Fibroblast of skin of back (primary cell): Measurements from ENCODE around the gene FOXO4.

Experiments
- DNase-seq: peaks from one replicate; pipeline ENCODE4 v3.0.0-alpha.2; 2013

FOXO4 gene

DNA sequence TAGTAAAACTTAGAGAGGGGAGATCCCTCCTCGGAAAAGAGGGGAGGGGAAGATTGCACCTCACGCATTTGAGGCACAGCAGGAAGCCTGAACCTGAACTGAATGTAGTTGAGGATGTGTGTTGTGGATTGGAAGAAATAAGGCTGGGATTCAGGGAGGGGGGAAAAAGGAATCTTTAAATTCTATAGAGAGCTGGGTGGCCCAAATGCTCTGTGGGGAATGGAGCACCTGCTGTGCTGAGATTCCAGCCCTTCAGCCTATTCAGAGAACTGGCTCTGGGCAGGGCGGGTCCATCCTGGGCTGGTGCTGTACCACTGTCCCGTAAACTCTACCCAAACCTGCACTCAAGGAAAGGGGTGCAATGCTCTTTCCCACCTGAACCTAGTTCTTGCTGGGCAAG, 4.1 kb downstream of the FOXO4 start:
- DNase-seq: no peak

DNA sequence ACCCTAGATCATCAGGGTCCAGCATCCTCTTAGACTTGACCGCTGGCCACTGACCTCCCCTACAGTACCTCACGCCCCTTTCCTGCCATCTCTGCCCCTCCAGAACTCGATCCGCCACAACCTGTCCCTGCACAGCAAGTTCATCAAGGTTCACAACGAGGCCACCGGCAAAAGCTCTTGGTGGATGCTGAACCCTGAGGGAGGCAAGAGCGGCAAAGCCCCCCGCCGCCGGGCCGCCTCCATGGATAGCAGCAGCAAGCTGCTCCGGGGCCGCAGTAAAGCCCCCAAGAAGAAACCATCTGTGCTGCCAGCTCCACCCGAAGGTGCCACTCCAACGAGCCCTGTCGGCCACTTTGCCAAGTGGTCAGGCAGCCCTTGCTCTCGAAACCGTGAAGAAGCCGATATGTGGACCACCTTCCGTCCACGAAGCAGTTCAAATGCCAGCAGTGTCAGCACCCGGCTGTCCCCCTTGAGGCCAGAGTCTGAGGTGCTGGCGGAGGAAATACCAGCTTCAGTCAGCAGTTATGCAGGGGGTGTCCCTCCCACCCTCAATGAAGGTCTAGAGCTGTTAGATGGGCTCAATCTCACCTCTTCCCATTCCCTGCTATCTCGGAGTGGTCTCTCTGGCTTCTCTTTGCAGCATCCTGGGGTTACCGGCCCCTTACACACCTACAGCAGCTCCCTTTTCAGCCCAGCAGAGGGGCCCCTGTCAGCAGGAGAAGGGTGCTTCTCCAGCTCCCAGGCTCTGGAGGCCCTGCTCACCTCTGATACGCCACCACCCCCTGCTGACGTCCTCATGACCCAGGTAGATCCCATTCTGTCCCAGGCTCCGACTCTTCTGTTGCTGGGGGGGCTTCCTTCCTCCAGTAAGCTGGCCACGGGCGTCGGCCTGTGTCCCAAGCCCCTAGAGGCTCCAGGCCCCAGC, 5.2 kb downstream of the FOXO4 start:
- no peak for DNase-seq

DNA sequence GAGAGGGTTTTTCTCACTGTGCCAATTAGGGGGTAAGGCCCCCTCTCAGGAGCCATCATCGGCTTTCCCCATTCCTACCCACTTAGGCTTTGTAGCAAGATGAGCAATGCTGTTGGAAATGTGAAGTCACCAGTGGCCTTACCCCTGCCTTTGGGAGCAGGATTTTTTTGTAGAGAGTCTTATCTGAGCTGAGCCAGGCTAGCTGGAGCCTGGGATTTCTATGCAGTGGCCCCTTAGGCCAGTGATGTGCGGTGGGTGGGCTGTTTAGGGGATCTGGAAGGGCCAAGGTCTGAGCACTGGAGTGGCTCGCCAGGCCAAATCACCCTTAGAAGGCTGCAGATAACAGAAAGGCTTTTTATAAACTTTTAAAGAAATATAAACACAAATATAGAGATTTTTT, 6.6 kb downstream of the FOXO4 start:
- DNase-seq: no peak

DNA sequence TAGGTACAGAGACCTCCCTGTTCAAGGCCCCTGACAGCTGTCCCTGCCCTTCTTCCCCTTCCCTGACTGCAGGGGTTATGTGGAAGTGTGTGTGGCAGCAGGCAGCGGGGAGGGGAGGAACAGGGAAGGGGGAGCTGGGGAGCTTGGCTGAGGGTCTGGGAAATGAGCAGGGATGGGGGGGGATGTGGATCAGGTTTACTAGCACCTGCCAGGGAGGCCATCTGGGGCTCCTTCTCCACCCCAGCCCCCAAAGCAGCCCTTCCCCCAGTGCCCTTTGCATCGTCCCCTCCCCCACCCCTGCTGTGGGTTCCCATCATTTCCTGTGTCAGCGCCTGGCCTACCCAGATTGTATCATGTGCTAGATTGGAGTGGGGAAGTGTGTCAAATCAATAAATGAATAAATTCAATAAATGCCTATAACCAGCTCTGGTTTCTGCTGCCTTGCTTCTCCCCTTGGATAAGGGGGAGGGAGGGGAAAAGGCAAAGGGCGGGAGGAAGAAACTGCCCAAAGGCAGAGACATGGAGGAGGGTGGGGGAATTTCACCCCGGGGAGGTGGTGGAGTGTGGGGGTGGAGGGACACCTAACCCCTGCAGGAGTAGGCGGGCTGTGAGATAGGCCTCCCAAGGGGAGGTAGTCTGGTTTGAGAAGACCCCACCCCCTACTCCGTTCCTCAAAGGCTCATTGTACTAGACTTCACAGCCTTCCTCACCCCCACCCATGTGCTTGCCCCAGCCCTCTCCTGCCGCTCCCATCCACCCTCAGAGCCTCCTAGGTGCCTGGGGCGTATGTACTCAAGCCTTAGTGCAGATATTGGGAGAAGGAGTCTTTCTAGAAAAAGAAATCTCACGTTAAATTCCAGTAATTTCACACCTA, 7.7 kb downstream of the FOXO4 start:
- no peak for DNase-seq

DNA sequence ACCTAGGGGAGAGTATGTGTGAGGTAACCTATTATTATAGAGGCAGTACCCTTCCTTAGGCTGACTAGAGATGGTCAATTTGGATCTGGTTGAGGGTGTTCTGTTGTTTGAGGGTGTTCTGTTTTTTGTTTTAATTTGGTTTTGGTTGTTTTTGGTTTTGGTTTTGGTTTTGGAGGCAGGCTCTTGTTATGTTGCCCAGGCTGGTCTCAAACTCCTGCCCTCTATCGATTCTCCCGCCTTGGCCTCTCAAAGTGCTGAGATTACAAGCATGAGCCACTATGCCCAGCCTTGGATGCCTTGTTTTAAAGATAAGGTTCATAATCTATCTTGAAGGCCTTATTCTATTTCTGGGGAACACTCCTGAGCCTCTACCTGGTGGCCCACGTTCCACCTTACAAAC, 10.0 kb downstream of the FOXO4 start:
- no peak for DNase-seq

DNA sequence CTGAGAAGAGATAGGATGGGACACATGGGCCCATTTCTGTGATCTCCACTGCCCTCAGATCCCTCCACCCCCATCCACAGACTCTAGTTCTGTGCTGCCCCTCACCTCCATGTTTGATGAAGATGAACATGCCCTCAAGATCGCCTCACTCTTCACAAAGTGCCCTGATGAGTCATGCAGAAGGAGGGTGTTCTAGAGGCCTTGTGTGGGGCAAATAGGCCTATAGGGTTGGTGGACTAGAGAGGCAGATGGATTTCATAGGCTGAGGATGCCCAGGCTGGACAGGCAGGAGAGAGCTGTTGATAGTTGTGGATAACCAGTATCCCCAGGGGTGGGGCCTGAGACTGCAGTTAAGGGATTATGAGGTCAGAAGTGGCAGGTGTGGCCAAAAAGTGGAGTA, 10.8 kb downstream of the FOXO4 start, which contains the start of gene CXorf65:
Gene CXorf65 (minus strand): TSS at position 314 of the 400 bp plus-strand sequence. CDS start 184 bp downstream, at position 130.
- no peak for DNase-seq

DNA sequence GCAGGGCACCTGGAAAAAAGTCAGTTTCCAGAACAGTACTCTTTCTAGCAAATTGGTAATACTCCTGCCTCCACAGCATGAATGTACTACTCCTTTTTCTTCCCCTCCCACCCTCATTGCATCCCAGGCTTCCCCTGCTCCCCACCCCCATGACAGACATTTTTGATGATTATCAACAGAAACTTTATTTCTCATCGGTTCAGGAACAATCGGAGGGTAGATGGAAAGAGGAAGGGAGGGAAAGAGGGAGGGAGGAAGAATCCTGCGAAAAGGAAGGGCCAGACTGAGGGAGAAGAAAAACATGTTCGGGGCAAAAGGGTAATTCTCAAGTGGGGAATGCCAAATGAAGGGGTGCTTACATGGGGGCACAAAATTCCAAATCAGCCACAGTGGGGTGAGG, 11.6 kb downstream of the FOXO4 start:
- no peak for DNase-seq

DNA sequence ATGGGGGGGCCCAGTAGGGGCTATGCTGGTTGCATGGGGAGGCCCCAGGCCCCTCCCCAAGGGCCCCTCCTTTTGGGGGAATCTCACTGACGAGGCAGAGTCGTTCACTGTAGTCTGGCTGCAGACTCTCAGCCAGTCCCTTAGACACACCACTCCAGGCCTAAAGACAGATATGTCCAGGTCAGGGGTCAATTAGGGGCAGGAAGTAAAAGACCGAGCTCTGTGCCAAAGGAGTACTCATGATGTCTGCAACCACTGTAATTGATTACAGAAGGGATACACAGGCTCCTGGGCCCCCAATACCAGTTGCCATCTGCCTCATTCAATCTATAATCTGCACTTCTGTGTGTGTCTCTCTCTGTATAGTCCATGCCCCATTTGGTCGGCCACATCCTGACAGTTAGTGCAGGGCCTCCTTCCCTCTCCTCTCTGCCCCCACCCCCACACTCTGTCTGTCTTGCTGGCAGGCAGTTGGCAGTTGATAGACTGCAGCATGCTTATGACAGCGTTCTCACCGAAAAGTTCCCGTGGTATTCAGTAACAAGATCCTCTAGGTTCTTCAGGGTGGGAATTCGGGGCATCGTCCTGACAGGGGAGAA, 12.2 kb downstream of the FOXO4 start:
- DNase-seq: no peak

DNA sequence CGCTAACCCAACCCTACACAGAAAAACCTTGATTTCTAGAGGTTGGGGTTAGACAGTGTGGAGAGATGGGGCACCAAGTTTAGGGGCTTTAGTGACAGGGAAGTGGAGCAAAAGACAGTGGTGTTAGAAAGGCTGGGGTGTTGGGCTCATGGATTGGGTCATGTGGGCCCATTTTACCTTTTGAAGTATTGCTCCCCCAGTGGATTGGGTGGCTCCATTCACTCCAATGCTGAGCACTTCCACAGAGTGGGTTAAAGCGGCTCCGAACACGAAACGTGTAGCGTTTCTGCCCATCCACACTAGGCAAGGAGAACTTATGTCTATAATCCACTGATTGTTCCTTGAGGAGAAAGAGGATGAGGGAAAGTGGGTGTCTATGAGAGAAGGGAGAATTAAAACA, 13.4 kb downstream of the FOXO4 start:
- DNase-seq: no peak

DNA sequence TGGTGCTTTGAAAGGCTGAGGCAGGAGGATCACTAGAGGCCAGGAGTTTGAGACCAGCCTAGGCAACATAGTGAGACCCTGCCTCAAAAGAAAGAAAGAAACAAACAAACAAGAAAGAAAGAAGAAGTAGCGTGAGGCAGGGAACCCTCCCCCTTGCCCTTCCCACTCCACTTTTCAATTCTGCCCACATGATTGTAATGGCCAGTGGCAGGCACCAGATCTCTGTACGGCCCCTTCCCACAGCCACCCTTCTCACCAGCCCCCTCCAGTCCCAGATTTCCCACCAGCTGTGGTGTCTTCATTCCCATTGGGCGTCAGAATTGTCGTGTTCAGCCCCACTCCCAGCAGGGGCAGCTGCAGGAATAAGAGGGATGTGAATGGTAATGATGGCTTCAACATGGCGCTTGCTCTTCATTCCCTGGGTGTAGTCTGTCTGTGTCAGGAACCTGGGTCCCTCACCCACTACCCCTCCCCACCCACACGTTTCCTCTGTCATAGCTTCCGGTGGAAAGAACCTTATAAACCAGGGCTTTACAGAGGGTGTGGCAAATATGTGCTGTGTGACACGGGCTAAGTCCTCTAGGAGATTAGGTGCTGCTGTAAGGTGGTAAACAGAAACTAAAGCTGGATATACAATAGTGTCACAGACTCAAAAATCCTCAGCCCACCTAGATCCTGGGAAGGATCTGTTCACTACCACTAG, 15.6 kb downstream of the FOXO4 start, which contains the start of gene IL2RG:
Gene IL2RG (minus strand): TSS at position 437 of the 703 bp plus-strand sequence. CDS start 38 bp downstream, at position 399.
- DNase-seq: no peak

DNA sequence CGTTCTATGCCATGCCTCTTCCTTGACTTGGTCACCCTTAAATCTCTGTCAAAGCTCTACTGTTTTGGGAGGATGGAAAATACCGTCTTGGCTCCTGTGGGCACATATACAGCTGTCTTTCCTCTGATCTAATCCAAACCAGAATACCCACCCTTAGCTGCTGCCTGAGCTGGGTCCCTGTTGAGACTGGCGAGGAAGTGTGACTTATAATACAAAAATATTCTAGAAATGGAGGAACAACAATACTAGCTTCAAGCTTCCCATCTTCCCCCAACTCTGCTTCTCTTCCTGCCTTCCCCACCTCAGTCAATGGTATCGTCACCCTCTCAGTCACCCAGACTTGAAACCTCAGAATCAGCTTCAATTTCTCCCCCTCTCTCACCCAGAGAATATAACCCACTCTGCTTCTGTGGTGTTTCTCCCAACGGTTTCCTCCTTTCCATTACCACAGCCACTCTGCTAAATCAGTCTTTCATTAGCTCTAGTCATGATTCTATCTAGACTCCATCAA, 16.3 kb downstream of the FOXO4 start:
- no peak for DNase-seq

DNA sequence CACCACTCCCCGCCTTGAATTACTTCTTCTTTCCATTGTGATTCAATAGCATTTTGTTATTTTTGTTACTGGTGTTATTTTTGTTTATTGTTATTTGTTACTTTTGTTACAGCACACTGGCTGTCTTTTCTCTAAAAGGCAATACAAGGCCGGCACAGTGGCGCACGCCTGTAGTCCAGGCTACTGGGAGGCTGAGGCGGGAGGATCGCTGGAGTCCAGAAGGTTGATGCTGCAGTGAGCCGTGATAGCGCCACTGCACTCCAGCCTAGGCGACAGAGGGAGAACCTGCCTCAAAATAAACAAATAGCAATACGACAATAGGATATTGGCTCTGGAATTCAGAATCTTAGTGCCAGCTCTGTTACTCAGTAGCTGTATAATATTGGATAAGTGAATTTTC, 21.7 kb downstream of the FOXO4 start:
- DNase-seq: no peak

DNA sequence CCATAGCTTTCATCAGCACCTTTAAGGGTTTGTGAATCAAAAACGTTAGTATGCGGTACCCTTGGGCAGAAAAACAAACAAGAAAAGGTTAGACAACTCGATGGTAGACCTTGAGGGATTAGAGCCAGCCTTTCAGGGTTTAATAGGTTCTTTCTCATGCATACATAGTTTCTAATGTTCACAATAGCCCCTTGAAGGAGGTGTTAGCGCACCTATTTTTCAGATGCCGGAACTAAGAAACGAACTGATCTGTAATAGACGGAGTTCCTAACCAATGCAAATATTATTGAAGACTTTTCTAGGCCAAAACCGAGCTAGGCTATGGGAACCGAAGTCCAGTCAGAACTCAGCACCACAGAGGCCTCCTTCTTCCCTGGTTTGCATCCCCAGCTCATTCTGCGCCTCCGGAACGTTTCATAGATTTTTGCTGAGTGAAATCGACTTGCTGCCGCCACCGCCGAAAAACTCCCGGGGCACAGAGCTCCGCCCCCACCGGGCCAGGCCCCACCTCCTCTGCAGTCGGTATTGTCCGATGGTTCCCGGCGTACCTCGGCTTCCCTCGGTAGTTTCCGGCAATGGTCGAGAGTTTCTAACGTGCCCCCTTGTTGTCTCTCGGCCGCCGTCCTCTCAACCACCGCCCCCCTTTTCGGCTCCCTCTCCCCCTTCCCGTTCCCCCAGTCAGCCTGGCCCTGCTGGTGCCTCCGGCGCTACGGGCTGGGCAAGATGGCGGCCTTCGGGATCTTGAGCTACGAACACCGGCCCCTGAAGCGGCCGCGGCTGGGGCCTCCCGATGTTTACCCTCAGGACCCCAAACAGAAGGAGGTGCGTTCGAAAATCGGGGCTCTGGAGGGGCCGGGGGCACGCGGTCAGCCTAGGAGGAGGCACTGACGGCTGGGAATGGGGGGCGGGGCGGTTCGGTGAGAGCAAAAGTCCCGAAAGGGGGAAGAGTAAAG, 22.7 kb downstream of the FOXO4 start, which contains the start of gene MED12:
Gene MED12 (plus strand): TSS at position 565 of the 953 bp plus-strand sequence. CDS start 159 bp downstream, at position 724.
- DNase-seq: peak; percentile 80

DNA sequence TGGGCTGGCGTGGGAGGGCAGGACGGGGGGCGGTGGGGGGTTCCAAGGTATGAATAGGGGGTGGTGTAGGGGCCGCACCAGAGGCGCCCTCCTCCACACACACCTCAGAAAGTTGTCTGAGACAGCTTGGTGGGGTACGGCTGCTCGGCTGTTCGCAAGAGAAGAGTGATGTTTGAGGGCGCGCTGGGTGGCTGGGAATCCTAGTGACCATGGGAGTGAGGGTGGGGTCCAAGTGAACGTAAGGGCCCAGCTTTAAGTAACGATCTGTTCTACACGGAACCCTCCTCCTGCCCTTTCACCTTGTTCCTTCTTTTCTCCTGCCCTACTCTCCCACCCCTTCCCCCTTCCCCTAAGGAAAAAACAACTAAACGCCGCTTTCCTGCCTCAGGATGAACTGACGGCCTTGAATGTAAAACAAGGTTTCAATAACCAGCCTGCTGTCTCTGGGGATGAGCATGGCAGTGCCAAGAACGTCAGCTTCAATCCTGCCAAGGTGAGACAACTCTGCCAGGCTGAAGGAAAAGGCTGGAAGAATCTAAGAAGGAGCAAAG, 23.4 kb downstream of the FOXO4 start:
- DNase-seq: no peak

DNA sequence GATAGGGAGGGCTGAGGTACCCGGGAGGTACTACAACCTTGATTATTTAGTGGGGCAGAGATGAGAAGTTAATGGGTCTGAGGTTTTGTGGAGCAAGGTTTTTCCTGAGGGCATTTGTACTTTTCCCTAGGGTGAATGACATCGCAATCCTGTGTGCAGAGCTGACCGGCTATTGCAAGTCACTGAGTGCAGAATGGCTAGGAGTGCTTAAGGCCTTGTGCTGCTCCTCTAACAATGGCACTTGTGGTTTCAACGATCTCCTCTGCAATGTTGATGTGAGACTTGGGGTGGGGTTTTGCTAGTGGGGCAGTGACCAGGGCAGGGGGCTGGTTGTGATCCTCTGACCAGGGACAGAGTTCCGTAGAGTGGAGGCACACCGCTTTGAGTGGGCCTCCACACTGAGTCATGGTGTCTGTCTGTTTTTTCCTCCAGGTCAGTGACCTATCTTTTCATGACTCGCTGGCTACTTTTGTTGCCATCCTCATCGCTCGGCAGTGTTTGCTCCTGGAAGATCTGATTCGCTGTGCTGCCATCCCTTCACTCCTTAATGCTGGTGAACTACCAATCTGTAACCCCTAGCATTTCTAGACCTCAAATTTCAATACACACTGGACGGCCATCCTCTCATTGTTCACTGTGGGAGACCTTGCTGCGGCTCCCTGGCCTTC, 32.6 kb downstream of the FOXO4 start:
- no peak for DNase-seq

DNA sequence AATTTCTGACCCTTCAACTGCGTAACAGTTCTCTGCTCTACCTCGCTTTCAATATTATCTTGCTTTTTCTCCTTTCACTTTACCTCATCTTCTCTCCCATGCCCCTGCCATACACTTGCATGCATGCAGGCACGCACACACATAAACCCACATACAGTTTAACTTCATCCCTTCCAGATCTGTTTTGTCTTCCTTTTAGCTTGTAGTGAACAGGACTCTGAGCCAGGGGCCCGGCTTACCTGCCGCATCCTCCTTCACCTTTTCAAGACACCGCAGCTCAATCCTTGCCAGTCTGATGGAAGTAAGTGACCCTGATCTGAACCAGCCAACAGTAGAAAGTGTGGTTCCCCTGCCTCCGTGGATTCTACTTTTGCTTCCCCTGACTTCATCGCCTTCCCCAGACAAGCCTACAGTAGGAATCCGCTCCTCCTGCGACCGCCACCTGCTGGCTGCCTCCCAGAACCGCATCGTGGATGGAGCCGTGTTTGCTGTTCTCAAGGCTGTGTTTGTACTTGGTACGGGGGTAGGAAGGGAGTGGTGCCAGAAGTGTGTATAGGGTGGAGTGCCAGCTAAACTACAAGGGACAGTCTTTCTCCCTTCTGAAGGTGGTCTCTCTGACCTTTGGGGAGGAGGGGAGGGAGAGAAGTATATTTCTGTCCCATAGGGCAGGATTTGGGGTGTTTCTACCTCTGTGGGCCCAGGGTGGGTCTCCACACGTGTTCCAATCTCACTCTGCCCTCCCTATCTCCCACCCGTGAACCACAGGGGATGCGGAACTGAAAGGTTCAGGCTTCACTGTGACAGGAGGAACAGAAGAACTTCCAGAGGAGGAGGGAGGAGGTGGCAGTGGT, 33.5 kb downstream of the FOXO4 start:
- peak; percentile 46 for DNase-seq

DNA sequence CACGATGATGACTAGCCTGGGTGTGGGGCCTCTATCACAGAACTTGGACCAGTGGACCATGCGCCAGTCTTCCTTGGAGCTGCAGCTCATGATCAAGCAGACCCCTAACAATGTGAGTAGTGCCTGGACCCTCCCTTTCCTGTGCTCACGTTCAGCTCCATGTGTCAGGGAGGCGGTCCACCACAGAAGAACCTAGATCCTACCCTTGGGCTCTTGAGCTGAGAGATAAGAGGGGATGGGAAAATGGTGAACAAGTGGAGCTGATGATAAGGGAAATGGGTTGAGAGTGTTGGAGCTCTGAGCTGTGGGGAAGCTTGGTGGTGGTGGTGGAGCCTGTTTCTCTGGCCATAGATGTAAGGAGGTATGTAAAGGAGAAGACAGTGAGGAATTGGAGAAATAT, 35.9 kb downstream of the FOXO4 start:
- DNase-seq: no peak

DNA sequence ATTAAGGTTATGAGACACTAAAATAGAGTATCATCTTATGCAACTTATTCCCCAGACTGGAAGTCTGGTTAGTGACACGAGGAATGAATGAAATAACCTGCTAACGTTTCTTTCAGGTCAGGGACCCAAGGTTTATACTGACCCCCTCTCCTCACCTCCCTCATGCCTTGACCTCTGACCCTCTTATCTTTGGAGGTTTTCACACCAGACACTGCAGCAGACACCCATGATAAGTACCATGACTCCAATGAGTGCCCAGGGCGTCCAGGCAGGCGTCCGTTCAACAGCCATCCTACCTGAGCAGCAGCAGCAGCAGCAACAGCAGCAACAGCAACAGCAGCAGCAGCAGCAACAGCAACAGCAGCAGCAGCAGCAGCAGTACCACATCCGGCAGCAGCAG, 44.8 kb downstream of the FOXO4 start:
- DNase-seq: no peak

DNA sequence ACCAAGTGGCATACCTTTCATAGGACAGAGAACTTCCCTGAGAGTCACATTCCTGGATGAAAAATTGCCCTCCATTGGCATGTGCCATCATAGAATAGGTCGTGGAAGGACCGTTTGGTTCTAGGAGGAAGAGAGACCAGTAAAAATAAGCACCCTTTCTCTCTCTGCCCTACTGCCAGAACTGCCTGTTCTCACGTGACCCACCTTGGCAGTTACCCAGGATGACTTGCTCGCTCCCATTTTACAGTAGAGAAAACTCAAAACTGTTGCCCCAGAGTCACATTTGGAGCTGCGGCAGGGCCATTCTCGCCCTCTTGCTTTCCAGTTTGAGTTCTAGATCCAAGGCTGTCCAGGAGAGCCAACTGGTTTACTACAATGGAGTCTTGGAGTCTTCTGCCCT, 47.9 kb downstream of the FOXO4 start:
- no peak for DNase-seq
